Progenitor cell of endocrine pancreas (in vitro differentiated cells): ENCODE results near the gene C14orf132. TPM values are rescaled to one million over a fixed set of nuclear protein-coding genes. Genes with fewer than 3 reads are reported as not detected.

Source experiments
- DNase-seq: peaks from one replicate; pipeline ENCODE4 v3.0.0; 2021; ENCODE audit warnings: low spot score; ENCODE audit not compliant: unreplicated experiment
- H3K27ac Mint-ChIP-seq: 2 replicates; pipeline ENCODE4 v1.8.0; 2021; ENCODE audit warnings: mild to moderate bottlenecking, moderate library complexity, mixed read lengths
- H3K27me3 Mint-ChIP-seq: 2 replicates; pipeline ENCODE4 v1.8.0; 2021; ENCODE audit warnings: mixed read lengths
- H3K36me3 Mint-ChIP-seq: 2 replicates; pipeline ENCODE4 v1.8.0; 2022; ENCODE audit warnings: mixed read lengths; ENCODE audit not compliant: insufficient read depth
- H3K4me1 Mint-ChIP-seq: 2 replicates; pipeline ENCODE4 v1.8.0; 2021; ENCODE audit warnings: low read depth, mixed read lengths
- H3K4me3 Mint-ChIP-seq: 2 replicates; pipeline ENCODE4 v1.8.0; 2021; ENCODE audit warnings: low read depth, mild to moderate bottlenecking, moderate library complexity, mixed read lengths
- H3K9me3 Mint-ChIP-seq: 2 replicates; pipeline ENCODE4 v1.8.0; 2021; ENCODE audit warnings: low read depth, mixed read lengths
- CTCF ChIP-seq: fragments of 200-600 bp; sonication (generic); IDR thresholded peaks from one replicate; pipeline ENCODE4 v1.5.0; 2021; ENCODE audit warnings: antibody characterized with exemption, mild to moderate bottlenecking; ENCODE audit not compliant: unreplicated experiment
- total RNA-seq: library from RNA; stranded (reverse); gene quantifications from 2 replicates; pipeline ENCODE4 v1.2.1, GENCODE V29; 2021

Gene C14orf132
- total RNA-seq, 1 donor from 2014 or later = 58.3 TPM

- no peak overlapping the region for H3K4me3 Mint-ChIP-seq
- peaks cover 9% of the 10 kb centered on the region for H3K4me1 Mint-ChIP-seq
- no peak for DNase-seq
- no peak for TF ChIP-seq CTCF
- peaks cover 17% of the 10 kb centered on the region for H3K27me3 Mint-ChIP-seq
- peaks cover 3% of the 10 kb centered on the region for H3K9me3 Mint-ChIP-seq
- H3K36me3 Mint-ChIP-seq = no peaks in the 10 kb centered on the region
- H3K27ac Mint-ChIP-seq = no peak overlapping the region
Measured at GRCh38 chr14:96106891-96107290, 67.7 kb downstream of the C14orf132 start.

GRCh38 chr14:96108061-96108795 is 69.1 kb downstream of the C14orf132 start:
- TF ChIP-seq CTCF = no peak
- DNase-seq = no peak
- H3K27ac Mint-ChIP-seq = no peak overlapping the region
- no peaks in the 10 kb centered on the region for H3K36me3 Mint-ChIP-seq
- peaks cover 17% of the 10 kb centered on the region for H3K27me3 Mint-ChIP-seq
- peaks cover 9% of the 10 kb centered on the region for H3K4me1 Mint-ChIP-seq
- H3K9me3 Mint-ChIP-seq = peaks cover 3% of the 10 kb centered on the region
- no peak overlapping the region for H3K4me3 Mint-ChIP-seq

- Mint-ChIP-seq H3K36me3 (no peaks in the 10 kb centered on the region), H3K27me3 (peaks cover 17% of the 10 kb centered on the region), H3K4me3 (no peak overlapping the region), H3K4me1 (peaks cover 9% of the 10 kb centered on the region), H3K27ac (no peak overlapping the region), H3K9me3 (peaks cover 3% of the 10 kb centered on the region)
- TF ChIP-seq CTCF = no peak
- no peak for DNase-seq
Measured at GRCh38 chr14:96108911-96109310, 69.7 kb downstream of the C14orf132 start.

- Mint-ChIP-seq H3K4me3 (no peak overlapping the region), H3K9me3 (peaks cover 9% of the 10 kb centered on the region), H3K27ac (no peak overlapping the region), H3K36me3 (no peaks in the 10 kb centered on the region), H3K4me1 (peaks cover 9% of the 10 kb centered on the region), H3K27me3 (peaks cover 17% of the 10 kb centered on the region)
- DNase-seq = no peak
- TF ChIP-seq CTCF = no peak
Measured at GRCh38 chr14:96109596-96110355, 70.6 kb downstream of the C14orf132 start.

GRCh38 chr14:96112032-96112431 is 72.9 kb downstream of the C14orf132 start:
- no peak overlapping the region for H3K4me3 Mint-ChIP-seq
- no peak for DNase-seq
- H3K27me3 Mint-ChIP-seq = peaks cover 12% of the 10 kb centered on the region
- H3K36me3 Mint-ChIP-seq = no peaks in the 10 kb centered on the region
- peaks cover 5% of the 10 kb centered on the region for H3K4me1 Mint-ChIP-seq
- no peak overlapping the region for H3K27ac Mint-ChIP-seq
- H3K9me3 Mint-ChIP-seq = peaks cover 9% of the 10 kb centered on the region
- no peak for TF ChIP-seq CTCF
